Erythroblast (primary cell): ENCODE data around the gene ARIH1.

Experiments
- GATA1 ChIP-seq: IDR thresholded peaks from 2 replicates; pipeline ENCODE4 v1.6.1; 2011; ENCODE audit warnings: low read depth, mild to moderate bottlenecking, control low read depth, low read length, moderate library complexity
- POLR2A ChIP-seq: IDR thresholded peaks from 2 replicates; pipeline ENCODE4 v1.6.1; 2011; ENCODE audit warnings: mild to moderate bottlenecking, low read length

DNA sequence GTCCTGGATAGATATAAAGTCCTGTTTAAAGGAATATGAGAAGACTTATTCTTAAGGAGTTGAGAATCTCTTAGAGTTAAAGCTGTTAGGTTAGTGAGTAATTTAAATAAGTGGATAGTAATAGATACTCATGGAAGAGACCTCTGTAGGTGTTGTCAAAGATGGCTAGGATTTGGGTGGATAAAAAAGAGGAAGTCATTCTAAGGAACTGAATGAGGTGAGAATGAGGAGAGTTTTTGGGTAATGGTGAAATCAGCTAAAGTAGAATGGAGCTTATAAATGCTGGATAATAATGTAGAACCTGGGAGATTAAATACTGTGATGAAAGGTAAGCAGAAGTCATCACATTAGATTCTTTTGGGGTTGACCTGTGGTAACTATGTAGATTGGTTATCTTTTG, 8.1 kb downstream of the ARIH1 start:
- TF ChIP-seq POLR2A (no peak), GATA1 (no peak)
